Measurements from ENCODE around the gene SERPINH1.

Gene SERPINH1

DNA sequence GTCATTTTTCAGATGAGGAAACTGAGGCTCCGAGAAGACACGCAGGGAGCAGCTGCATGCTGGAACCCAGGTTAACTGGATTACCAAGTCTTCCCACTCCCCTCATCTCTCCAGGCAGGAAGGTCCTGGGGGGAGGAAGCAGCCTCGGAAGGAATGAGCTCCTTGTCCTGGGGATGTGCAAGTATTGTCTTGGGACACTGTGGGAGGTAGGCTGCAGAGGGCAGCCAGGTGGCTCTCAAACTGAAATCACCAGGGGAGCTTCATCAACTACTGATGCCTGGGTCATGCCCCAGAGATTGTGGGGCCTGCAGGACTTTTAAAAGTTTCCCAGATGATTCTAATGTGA is 43.9 kb upstream of the SERPINH1 start:
- TF ChIP-seq, protein P1, sequence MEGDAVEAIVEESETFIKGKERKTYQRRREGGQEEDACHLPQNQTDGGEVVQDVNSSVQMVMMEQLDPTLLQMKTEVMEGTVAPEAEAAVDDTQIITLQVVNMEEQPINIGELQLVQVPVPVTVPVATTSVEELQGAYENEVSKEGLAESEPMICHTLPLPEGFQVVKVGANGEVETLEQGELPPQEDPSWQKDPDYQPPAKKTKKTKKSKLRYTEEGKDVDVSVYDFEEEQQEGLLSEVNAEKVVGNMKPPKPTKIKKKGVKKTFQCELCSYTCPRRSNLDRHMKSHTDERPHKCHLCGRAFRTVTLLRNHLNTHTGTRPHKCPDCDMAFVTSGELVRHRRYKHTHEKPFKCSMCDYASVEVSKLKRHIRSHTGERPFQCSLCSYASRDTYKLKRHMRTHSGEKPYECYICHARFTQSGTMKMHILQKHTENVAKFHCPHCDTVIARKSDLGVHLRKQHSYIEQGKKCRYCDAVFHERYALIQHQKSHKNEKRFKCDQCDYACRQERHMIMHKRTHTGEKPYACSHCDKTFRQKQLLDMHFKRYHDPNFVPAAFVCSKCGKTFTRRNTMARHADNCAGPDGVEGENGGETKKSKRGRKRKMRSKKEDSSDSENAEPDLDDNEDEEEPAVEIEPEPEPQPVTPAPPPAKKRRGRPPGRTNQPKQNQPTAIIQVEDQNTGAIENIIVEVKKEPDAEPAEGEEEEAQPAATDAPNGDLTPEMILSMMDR (IDR thresholded peaks at IDR 0.05) = no peak

DNA sequence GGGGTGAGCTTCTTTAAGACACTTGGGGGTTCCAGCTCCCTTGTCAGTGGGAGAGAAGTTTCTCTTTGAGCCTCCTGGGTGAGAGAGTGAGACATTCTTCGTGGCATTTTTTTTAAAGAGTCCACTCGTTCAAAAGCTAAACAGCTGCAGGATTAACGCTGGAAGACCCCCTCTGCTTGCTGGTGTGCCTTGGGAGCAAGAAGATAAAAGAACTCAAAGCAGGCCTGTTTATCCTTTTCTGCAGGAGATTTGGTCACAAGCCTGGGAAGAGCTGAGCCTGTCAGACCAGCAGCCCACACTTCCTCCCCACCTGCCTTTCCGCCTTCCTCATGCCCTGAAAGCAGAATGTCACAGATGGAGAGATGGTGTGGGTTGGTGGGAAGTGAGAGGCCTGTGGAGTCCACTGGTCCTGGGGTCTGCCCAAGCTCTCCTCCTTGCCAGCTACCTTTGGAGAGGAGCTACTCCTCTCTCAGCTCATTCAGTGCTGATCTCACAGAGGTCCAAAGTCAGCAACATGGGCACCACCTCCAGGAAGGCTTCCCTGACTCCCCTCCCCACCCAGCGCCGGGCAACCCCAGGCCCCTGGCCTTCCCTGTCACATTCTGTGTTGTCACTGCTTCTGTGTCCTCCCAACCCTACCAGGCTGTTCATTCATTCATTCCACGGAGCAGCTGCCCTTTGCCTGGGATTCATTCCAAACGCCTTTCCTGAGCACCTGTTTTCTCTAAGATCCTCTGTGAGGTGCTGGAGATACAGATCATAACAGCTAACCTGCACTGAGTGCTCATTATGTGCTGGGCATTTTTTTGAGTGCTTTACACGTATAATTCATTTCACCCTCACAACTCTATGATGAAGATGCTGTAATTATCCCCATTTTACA is 43.0 kb upstream of the SERPINH1 start:
- TF ChIP-seq, protein P1 (IDR thresholded peaks at IDR 0.05) = no peak
- Histone ChIP-seq H3K4me3 (ENCODE audit: low read depth in 1 of 2, low read length in 1 of 2) (no peak overlapping the region), H3K36me3 (no peaks in the 10 kb centered on the region), H3K4me1 (ENCODE audit: control insufficient read depth in 1 of 2, insufficient read depth in 1 of 2, low read depth in 1 of 2, low read length in 1 of 2) (no peaks in the 10 kb centered on the region), H3K27ac (no peak overlapping the region), H3K27me3 (peaks cover 40% of the 10 kb centered on the region), H3K9me3 (no peaks in the 10 kb centered on the region)

More for the DNA sequence above, 43.9 kb upstream of the SERPINH1 start:
- Histone ChIP-seq H3K4me3 (ENCODE audit: low read depth in 1 of 2, low read length in 1 of 2) (no peak overlapping the region), H3K36me3 (no peaks in the 10 kb centered on the region), H3K9me3 (no peaks in the 10 kb centered on the region), H3K27me3 (peaks cover 32% of the 10 kb centered on the region), H3K4me1 (ENCODE audit: control insufficient read depth in 1 of 2, insufficient read depth in 1 of 2, low read depth in 1 of 2, low read length in 1 of 2) (no peaks in the 10 kb centered on the region), H3K27ac (no peak overlapping the region)

DNA sequence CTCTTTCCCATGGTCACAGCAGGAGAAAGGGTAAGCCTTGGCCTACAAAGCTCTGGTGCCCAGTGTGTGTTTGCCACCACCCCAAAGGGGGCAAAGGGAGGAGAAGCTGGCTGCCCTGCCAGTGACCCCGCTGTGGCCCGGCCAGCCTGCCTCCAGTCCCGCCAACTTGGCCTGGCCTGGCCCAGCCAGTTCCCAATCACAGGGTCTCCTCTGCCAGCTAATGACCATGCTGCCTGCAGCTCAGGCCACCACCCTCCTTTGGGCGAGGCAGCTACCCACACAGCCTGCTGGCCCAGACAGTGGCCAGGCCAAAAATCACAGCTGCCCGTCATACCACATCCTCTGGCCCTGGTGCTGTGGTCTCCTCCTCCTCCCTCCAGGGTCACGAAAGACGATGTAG is 41.4 kb upstream of the SERPINH1 start:
- Histone ChIP-seq H3K27ac (no peak overlapping the region), H3K27me3 (peaks cover 57% of the 10 kb centered on the region), H3K9me3 (no peaks in the 10 kb centered on the region), H3K36me3 (no peaks in the 10 kb centered on the region), H3K4me1 (ENCODE audit: control insufficient read depth in 1 of 2, insufficient read depth in 1 of 2, low read depth in 1 of 2, low read length in 1 of 2) (peaks cover 6 to 10% of the 10 kb centered on the region in 2 experiments), H3K4me3 (ENCODE audit: low read depth in 1 of 2, low read length in 1 of 2) (no peak overlapping the region)
- TF ChIP-seq, protein P1 (IDR thresholded peaks at IDR 0.05) = no peak

DNA sequence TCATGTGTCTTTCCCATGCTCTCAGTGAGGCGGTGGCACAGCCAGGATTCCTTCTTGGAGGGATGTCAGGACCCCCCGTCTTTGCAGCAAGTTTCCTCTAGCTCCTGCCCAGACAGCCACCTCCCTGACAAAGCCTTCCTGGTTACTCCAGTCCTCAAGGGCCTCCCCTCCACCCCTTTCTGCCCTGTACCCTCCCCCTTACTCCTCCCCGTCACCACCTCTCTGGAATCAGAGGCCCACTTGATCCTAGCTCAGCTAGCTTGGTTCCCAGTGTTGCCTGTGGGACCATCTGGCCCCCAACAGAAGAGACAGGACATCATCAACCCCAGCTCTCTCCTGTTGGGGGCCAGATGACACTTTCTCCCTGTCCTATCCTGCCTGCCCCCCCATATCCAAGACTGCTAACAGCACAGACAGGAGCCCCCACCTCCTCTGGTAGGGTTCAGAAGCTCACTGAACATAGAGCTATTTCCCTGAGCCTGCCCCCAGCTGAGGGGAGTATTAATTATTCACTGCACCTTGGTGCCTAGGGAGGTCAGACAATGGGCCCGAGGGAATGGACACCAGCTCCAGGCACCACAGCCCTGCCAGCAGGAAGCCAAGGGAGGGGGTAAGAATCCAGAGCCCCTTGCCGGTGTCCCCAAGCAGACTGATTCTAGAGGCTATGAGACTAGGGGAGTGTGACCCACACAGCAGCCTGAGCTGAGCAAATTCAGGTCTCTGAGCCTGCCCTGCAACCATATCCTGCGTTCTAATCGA is 39.6 kb upstream of the SERPINH1 start:
- Histone ChIP-seq H3K4me3 (ENCODE audit: low read depth in 1 of 2, low read length in 1 of 2) (no peak overlapping the region), H3K9me3 (no peaks in the 10 kb centered on the region), H3K27me3 (peaks cover 74% of the 10 kb centered on the region), H3K36me3 (no peaks in the 10 kb centered on the region), H3K4me1 (ENCODE audit: control insufficient read depth in 1 of 2, insufficient read depth in 1 of 2, low read depth in 1 of 2, low read length in 1 of 2) (peaks cover 9 to 17% of the 10 kb centered on the region in 2 experiments), H3K27ac (no peak overlapping the region)
- TF ChIP-seq, protein P1 (IDR thresholded peaks at IDR 0.05) = no peak

DNA sequence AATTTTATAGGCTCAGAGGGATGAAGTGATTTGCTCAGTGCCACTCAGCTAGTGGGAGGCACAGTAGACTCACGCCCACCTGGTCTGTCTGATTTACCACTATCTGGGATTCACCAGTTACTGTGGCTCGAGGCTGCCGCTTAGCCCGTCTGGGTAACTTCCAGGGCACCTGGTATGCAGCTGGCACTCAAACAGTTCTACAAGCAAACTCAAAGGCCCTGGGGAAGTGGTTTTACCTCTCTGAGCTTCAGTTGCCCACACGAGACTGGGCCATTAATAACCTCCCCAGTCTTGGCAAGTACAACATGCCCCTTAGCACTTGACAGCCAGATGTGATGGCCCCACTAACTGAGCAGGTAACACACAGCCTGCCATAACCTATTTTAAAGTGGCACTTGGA is 38.9 kb upstream of the SERPINH1 start:
- no peak overlapping the region for H3K27ac ChIP-seq
- peaks cover 74% of the 10 kb centered on the region for H3K27me3 ChIP-seq
- H3K4me1 ChIP-seq (ENCODE audit: control insufficient read depth in 1 of 2, insufficient read depth in 1 of 2, low read depth in 1 of 2, low read length in 1 of 2) = peaks cover 9 to 17% of the 10 kb centered on the region in 2 experiments
- no peak overlapping the region for H3K4me3 ChIP-seq (ENCODE audit: low read depth in 1 of 2, low read length in 1 of 2)
- H3K36me3 ChIP-seq = no peaks in the 10 kb centered on the region
- H3K9me3 ChIP-seq = no peaks in the 10 kb centered on the region
- TF ChIP-seq, protein P1 (IDR thresholded peaks at IDR 0.05) = no peak
